ENCODE results near the gene FFAR4. TPM values are rescaled to one million over a fixed set of nuclear protein-coding genes. Genes with fewer than 3 reads are reported as not detected.
"Not testable (repeated sequence)": the region's sequence is repeated elsewhere in the genome, so short reads cannot be mapped to it uniquely, and the experiment has no call there.

The FFAR4 gene
- total RNA-seq, 6 experiments from 2014 or later: 0.07 to 0.27 (median 0.19) TPM

GRCh38 chr10:93541402-93542357 is 24.8 kb upstream of the FFAR4 start:
- intact Hi-C loops (cut with DNase I): no loop called here
- Histone ChIP-seq H3K27ac (no peak overlapping the region), H3K27me3 (no peaks in the 10 kb centered on the region), H3K4me3 (peak overlapping the region; percentile 20 to 35 (median 26)), H3K4me1 (peaks cover 0 to 6% (median 2%) of the 10 kb centered on the region in 4 donors), H3K9me3 (no peaks in the 10 kb centered on the region), H3K36me3 (no peaks in the 10 kb centered on the region)
- DNase-seq (peak; percentile 47 to 65 (median 54)), ATAC-seq (peak; percentile 96 to 98 (median 97))
- TF ChIP-seq POLR2A (IDR thresholded peaks at IDR 0.05) (no peak), CTCF (IDR thresholded peaks at IDR 0.05) (peak; percentile 66 to 91 (median 84))
- 36% methylated on average over 21 of the region's 23 CpGs for WGBS (ENCODE audit: insufficient coverage, low coverage, low lambda C conversion rate, missing lambda C conversion rate)

- Histone ChIP-seq H3K27ac (no peak overlapping the region), H3K9me3 (no peaks in the 10 kb centered on the region), H3K27me3 (no peaks in the 10 kb centered on the region), H3K36me3 (no peaks in the 10 kb centered on the region), H3K4me3 (peak overlapping the region; percentile 20 to 35 (median 26)), H3K4me1 (peaks cover 0 to 6% (median 2%) of the 10 kb centered on the region in 4 donors)
- peak; percentile 78 to 87 (median 84) for ATAC-seq
- intact Hi-C loops (cut with DNase I): no loop called here
- DNase-seq: peak; percentile 56 to 74 (median 68)
- TF ChIP-seq POLR2A (IDR thresholded peaks at IDR 0.05): no peak
- no peak for TF ChIP-seq CTCF (IDR thresholded peaks at IDR 0.05)
- WGBS (ENCODE audit: insufficient coverage, low coverage, low lambda C conversion rate, missing lambda C conversion rate): 12% methylated on average over 9 of the region's 10 CpGs
These were observed 24.1 kb upstream of the FFAR4 start for GRCh38 chr10:93542358-93542791.

GRCh38 chr10:93546995-93547394 is 19.5 kb upstream of the FFAR4 start:
- H3K27ac ChIP-seq; intact Hi-C loops (cut with DNase I); H3K36me3 ChIP-seq; ATAC-seq; H3K27me3 ChIP-seq; H3K9me3 ChIP-seq; DNase-seq; H3K4me1 ChIP-seq; H3K4me3 ChIP-seq: not testable (repeated sequence)
- 91% methylated on average over 4 of the region's 8 CpGs for WGBS (ENCODE audit: insufficient coverage, low coverage, low lambda C conversion rate, missing lambda C conversion rate)

GRCh38 chr10:93547522-93547921 is 18.9 kb upstream of the FFAR4 start:
- Histone ChIP-seq H3K4me1 (no peaks in the 10 kb centered on the region), H3K27ac (no peak overlapping the region), H3K9me3 (no peaks in the 10 kb centered on the region), H3K4me3 (no peak overlapping the region), H3K36me3 (no peaks in the 10 kb centered on the region), H3K27me3 (no peaks in the 10 kb centered on the region)
- ATAC-seq (no peak), DNase-seq (no peak)
- TF ChIP-seq POLR2A (IDR thresholded peaks at IDR 0.05): no peak
- TF ChIP-seq CTCF (IDR thresholded peaks at IDR 0.05): no peak
- intact Hi-C loops (cut with DNase I): no loop called here

- ATAC-seq (no peak), DNase-seq (no peak)
- Histone ChIP-seq H3K4me3 (no peak overlapping the region), H3K4me1 (no peaks in the 10 kb centered on the region), H3K27ac (no peak overlapping the region), H3K9me3 (no peaks in the 10 kb centered on the region), H3K36me3 (no peaks in the 10 kb centered on the region), H3K27me3 (no peaks in the 10 kb centered on the region)
- 82% methylated on average over 5 of the region's 5 CpGs for WGBS (ENCODE audit: insufficient coverage, low coverage, low lambda C conversion rate, missing lambda C conversion rate)
- intact Hi-C loops (cut with DNase I): no loop called here
- TF ChIP-seq CTCF (IDR thresholded peaks at IDR 0.05) (no peak), POLR2A (IDR thresholded peaks at IDR 0.05) (no peak)
These were observed 17.9 kb upstream of the FFAR4 start for GRCh38 chr10:93548376-93549071.
